Neural cell (in vitro differentiated cells): Measurements from ENCODE around the gene VSTM4. TPM values are rescaled to one million over a fixed set of nuclear protein-coding genes. Genes with fewer than 3 reads are reported as not detected.

ENCODE experiments used
- H2AFZ ChIP-seq: fragments of 200-600, 300-800 bp; sonication (generic), shearing (Covaris generic); 2 replicates; pipeline ENCODE4 v1.6.0; 2014; ENCODE audit warnings: low read depth, mild to moderate bottlenecking, antibody characterized with exemption, low read length, moderate library complexity
- H3F3A ChIP-seq: fragments of 200-600 bp; shearing (Covaris generic); 2 replicates; pipeline ENCODE4 v1.6.1; 2016; ENCODE audit warnings: mild to moderate bottlenecking, moderate library complexity, mixed read lengths, antibody characterized with exemption, low read length; ENCODE audit not compliant: insufficient read depth, poor library complexity, severe bottlenecking
- H3K27ac ChIP-seq: fragments of 200-600, 300-800 bp; sonication (generic), shearing (Covaris generic); 2 replicates; pipeline ENCODE4 v1.5.1; 2014; ENCODE audit warnings: mild to moderate bottlenecking, low read length, moderate library complexity
- H3K27me3 ChIP-seq: fragments of 300-800, 200-600 bp; sonication (generic), shearing (Covaris generic); 2 replicates; pipeline ENCODE4 v1.6.0; 2014; ENCODE audit warnings: mild to moderate bottlenecking, low read depth, low read length, moderate library complexity; ENCODE audit not compliant: insufficient read depth
- H3K36me3 ChIP-seq: fragments of 300-800, 200-600 bp; sonication (generic), shearing (Covaris generic); 2 replicates; pipeline ENCODE4 v1.5.1; 2014; ENCODE audit warnings: mild to moderate bottlenecking, antibody characterized with exemption, low read length, moderate library complexity; ENCODE audit not compliant: insufficient read depth
- H3K4me2 ChIP-seq: fragments of 300-800, 200-600 bp; sonication (generic), shearing (Covaris generic); 2 replicates; pipeline ENCODE4 v1.6.0; 2014; ENCODE audit warnings: mild to moderate bottlenecking, low read length
- H3K4me3 ChIP-seq: fragments of 300-800, 200-600 bp; sonication (generic), shearing (Covaris generic); 2 replicates; pipeline ENCODE4 v1.5.1; 2014; ENCODE audit warnings: mild to moderate bottlenecking, low read length, moderate library complexity
- H3K79me2 ChIP-seq: fragments of 200-600 bp; shearing (Covaris generic); replicated peaks from 2 replicates; pipeline ENCODE4 v1.6.0; 2014; ENCODE audit warnings: mild to moderate bottlenecking, low read length, moderate library complexity; ENCODE audit not compliant: insufficient read depth
- H3K9ac ChIP-seq: fragments of 300-800, 200-600 bp; sonication (generic), shearing (Covaris generic); 2 replicates; pipeline ENCODE4 v1.6.1; 2016; ENCODE audit warnings: mild to moderate bottlenecking, low read length, mixed read lengths
- H3K9me2 ChIP-seq: fragments of 200-600 bp; shearing (Covaris generic); 2 replicates; pipeline ENCODE4 v1.6.1; 2016; ENCODE audit warnings: mild to moderate bottlenecking, low read length, mixed read lengths; ENCODE audit not compliant: insufficient read depth
- H3K9me3 ChIP-seq: fragments of 200-600, 300-800 bp; sonication (generic), shearing (Covaris generic); 2 replicates; pipeline ENCODE4 v1.6.1; 2016; ENCODE audit warnings: mild to moderate bottlenecking, mixed run types, low read length, moderate library complexity, mixed read lengths
- H4K20me1 ChIP-seq: fragments of 200-600 bp; shearing (Covaris generic); 2 replicates; pipeline ENCODE4 v1.6.1; 2016; ENCODE audit warnings: mild to moderate bottlenecking, mixed run types; ENCODE audit not compliant: insufficient read depth
- CTCF ChIP-seq: fragments of 450-650 bp; IDR thresholded peaks from 2 replicates; pipeline ENCODE4 v1.5.1; 2014; ENCODE audit warnings: antibody characterized with exemption, mild to moderate bottlenecking, moderate library complexity; ENCODE audit not compliant: poor library complexity, severe bottlenecking
- EP300 ChIP-seq: fragments of 450-650 bp; conservative IDR thresholded peaks from 2 replicates; pipeline ENCODE4 v1.6.1; 2014; ENCODE audit warnings: antibody characterized with exemption, mild to moderate bottlenecking, moderate library complexity; ENCODE audit not compliant: poor library complexity, severe bottlenecking
- EZH2 ChIP-seq: fragments of 200-600, 300-800 bp; shearing (Covaris generic), sonication (generic); IDR thresholded peaks from 2 replicates; pipeline ENCODE4 v1.6.1; 2014; ENCODE audit warnings: antibody characterized with exemption, low read length, borderline replicate concordance, mild to moderate bottlenecking; ENCODE audit not compliant: insufficient read depth, poor library complexity, severe bottlenecking
- MXI1 ChIP-seq: fragments of 450-650 bp; conservative IDR thresholded peaks from 2 replicates; pipeline ENCODE4 v1.6.1; 2014; ENCODE audit warnings: antibody characterized with exemption, mild to moderate bottlenecking; ENCODE audit not compliant: poor library complexity, severe bottlenecking
- POLR2AphosphoS5 ChIP-seq: IDR thresholded peaks from 2 replicates; pipeline ENCODE4 v1.6.1; 2012
- RAD21 ChIP-seq: fragments of 450-650 bp; conservative IDR thresholded peaks from 2 replicates; pipeline ENCODE4 v1.6.1; 2014; ENCODE audit warnings: antibody characterized with exemption, mild to moderate bottlenecking, moderate library complexity
- REST ChIP-seq: IDR thresholded peaks from 2 replicates; pipeline ENCODE4 v1.6.1; 2012; ENCODE audit warnings: borderline replicate concordance
- SMC3 ChIP-seq: fragments of 450-650 bp; conservative IDR thresholded peaks from 2 replicates; pipeline ENCODE4 v1.6.1; 2014; ENCODE audit warnings: antibody characterized with exemption, mild to moderate bottlenecking, moderate library complexity; ENCODE audit not compliant: poor library complexity
- TAF1 ChIP-seq: IDR thresholded peaks from 2 replicates; pipeline ENCODE4 v1.6.1; 2012; ENCODE audit warnings: low read depth
- polyA plus RNA-seq: library from polyadenylated mRNA; depleted of rRNA; stranded (reverse); fragments of >200 nt; gene quantifications from 2 replicates; pipeline ENCODE4 v1.2.3, GENCODE V29; 2014

Gene VSTM4
- polyA plus RNA-seq, 1 donor from 2014 or later, result 0.52 TPM

GRCh38 chr10:49005270-49005669, 110.1 kb downstream of the VSTM4 start:
- Histone ChIP-seq H3K4me2 (no peak overlapping the region), H4K20me1 (no peaks in the 10 kb centered on the region), H3F3A (peaks cover 8% of the 10 kb centered on the region), H3K27ac (no peak overlapping the region), H3K4me3 (no peak overlapping the region), H3K27me3 (no peaks in the 10 kb centered on the region), H3K9me2 (no peaks in the 10 kb centered on the region), H3K36me3 (no peaks in the 10 kb centered on the region), H3K79me2 (no peaks in the 10 kb centered on the region), H2AFZ (no peak overlapping the region), H3K9me3 (no peaks in the 10 kb centered on the region), H3K9ac (no peak overlapping the region)
- TF ChIP-seq MXI1 (no peak), CTCF (no peak), EZH2 (no peak), POLR2AphosphoS5 (no peak), TAF1 (no peak), SMC3 (no peak), RAD21 (no peak), EP300 (no peak), REST (no peak)

- peak overlapping the region; percentile 20 for H3K4me2 ChIP-seq
- H3K36me3 ChIP-seq, result no peaks in the 10 kb centered on the region
- peak overlapping the region; percentile 51 for H3K4me3 ChIP-seq
- no peaks in the 10 kb centered on the region for H3K9me2 ChIP-seq
- H3K27ac ChIP-seq, result peak overlapping the region; percentile 81
- TF ChIP-seq REST, result no peak
- peak; percentile 72 for TF ChIP-seq EP300
- no peak for TF ChIP-seq EZH2
- peak; percentile 62 for TF ChIP-seq RAD21
- TF ChIP-seq TAF1, result no peak
- TF ChIP-seq POLR2AphosphoS5, result peak; percentile 85
- TF ChIP-seq SMC3, result peak; percentile 52
- TF ChIP-seq MXI1, result no peak
- peak; percentile 56 for TF ChIP-seq CTCF
- H3F3A ChIP-seq, result peaks cover 8% of the 10 kb centered on the region
- H2AFZ ChIP-seq, result no peak overlapping the region
- H3K79me2 ChIP-seq, result no peaks in the 10 kb centered on the region
- no peaks in the 10 kb centered on the region for H3K9me3 ChIP-seq
- no peaks in the 10 kb centered on the region for H3K27me3 ChIP-seq
- H4K20me1 ChIP-seq, result no peaks in the 10 kb centered on the region
- H3K9ac ChIP-seq, result peak overlapping the region; percentile 52
Observed at GRCh38 chr10:49001870-49002672, 113.3 kb downstream of the VSTM4 start.
